ENCODE data around the gene RGS9.

DNA sequence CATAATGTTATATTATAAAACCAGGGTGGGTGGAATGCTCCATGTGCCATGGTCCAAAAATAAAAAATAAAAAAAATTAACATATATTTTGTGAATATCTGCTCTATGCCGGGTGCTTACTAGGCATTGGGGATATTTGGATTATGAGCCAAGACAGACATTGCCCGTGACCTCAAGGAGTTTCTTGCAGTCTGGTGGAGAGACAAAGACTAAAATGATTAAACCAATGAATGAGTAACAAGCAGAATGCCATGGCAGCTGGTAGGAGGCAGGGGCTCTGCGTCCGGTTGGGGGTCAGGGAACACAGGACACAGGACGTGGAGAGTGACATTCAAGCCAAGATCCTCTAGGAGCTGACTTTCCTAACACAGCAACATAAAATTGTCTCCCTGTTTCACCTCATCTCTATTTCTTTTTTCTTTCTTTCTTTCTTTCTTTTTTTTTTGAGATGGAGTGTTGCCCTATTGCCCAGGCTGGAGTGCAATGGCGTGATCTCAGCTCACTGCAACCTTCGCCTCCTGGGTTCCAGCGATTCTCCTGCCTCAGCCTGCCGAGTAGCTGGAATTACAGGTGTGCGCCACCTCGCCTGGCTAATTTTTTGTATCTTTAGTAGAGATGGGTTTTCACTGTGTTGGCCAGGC, 35.4 kb downstream of the RGS9 start:
- TF ChIP-seq POLR2A (IDR thresholded peaks at IDR 0.05; ENCODE audit: low read length) = no peak
- TF ChIP-seq RAD21 (conservative IDR thresholded peaks at IDR 0.05 in 1 of 2, IDR thresholded peaks at IDR 0.05 in 1 of 2) = no peak
- no peak for TF ChIP-seq RFX5 (IDR thresholded peaks at IDR 0.05)
- TF ChIP-seq KDM5A (IDR thresholded peaks at IDR 0.05) = no peak
- TF ChIP-seq USF2 (IDR thresholded peaks at IDR 0.05) = no peak
- no peak for TF ChIP-seq FOSL2 (IDR thresholded peaks at IDR 0.05)
- TF ChIP-seq FOSL2 (CRISPR knock-in tag; IDR thresholded peaks at IDR 0.05) = no peak
- no peak for TF ChIP-seq PHF8 (IDR thresholded peaks at IDR 0.05; ENCODE audit: borderline replicate concordance, low read depth)
- no peak for TF ChIP-seq CTCF (IDR thresholded peaks at IDR 0.05)
- no peak for TF ChIP-seq KDM1A (IDR thresholded peaks at IDR 0.05; ENCODE audit: low read depth)
- TF ChIP-seq MAFK (IDR thresholded peaks at IDR 0.05; ENCODE audit: partially characterized antibody) = no peak
- TF ChIP-seq EP300 (IDR thresholded peaks at IDR 0.05) = no peak

All from A549 (cell line).